Measurements from ENCODE around the gene SSH2.
"Not testable (repeated sequence)": the region's sequence is repeated elsewhere in the genome, so short reads cannot be mapped to it uniquely, and the experiment has no call there.

SSH2 gene

DNA sequence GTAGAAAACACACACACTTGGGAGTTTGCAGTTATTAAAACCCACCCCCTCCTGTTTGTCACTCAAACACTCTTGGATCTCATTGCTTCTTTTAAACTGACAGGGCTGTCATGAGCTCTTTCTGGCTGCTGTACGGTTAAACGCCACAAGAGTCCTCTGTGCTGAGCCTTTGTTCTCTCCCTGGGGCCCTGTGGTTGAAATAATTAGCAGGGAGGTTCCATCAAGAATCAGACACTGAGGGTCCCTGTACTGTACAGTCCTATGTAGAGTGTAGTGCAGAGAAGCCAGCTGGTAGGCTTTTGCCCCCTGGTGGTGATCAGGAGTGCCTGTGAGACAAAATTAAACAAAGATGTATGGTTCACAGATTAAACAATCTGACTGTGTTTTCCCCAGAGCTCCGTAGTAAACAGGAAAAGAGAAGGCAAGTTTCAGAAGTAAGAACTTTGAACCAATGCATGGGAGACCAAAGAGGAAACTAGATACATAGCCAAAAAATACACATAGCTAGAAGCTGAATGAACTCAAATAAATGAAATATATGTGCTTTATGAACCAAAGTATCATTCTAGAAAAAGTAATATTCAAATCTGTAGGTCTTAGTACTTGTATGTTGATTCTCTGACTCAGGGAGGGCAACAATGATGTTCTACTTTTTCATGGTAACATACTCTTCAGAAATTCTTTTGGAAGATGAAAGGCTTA lies 1.4 kb upstream of the SSH2 start:
- peak in 54 of 56 donors; percentile 3 to 94 (median 69) for DNase-seq

DNA sequence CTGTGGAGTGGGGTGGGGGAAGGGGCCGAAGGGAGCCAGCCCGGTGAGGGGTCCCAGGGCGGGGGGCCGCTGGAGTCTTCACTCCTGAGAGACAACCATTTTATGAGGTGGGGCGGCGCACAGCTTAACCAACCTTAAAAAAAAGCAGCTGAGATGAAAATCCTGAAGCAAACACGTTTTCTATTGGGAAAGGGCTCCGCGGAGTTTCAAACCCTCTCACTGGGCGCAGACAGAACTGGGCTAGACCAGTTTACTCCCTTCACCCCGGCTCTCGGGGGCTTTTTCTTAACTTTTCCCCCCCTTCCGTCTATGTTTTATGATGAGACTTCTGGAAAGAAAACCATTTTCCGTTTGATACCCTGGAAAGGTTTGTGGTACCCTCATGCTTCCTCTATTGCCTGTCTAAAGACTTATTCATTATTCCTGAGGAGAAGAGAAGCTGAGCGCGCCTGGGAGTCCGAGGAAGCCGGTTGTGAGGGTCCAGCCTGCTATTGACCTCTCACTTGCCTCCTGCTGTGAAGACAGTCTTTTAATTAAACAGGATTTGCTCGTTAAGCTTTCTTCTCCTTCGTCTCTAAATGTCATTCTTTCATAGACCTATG lies 482 bp upstream of the SSH2 start:
- peak in 17 of 56 donors; percentile 10 to 64 (median 33) for DNase-seq

DNA sequence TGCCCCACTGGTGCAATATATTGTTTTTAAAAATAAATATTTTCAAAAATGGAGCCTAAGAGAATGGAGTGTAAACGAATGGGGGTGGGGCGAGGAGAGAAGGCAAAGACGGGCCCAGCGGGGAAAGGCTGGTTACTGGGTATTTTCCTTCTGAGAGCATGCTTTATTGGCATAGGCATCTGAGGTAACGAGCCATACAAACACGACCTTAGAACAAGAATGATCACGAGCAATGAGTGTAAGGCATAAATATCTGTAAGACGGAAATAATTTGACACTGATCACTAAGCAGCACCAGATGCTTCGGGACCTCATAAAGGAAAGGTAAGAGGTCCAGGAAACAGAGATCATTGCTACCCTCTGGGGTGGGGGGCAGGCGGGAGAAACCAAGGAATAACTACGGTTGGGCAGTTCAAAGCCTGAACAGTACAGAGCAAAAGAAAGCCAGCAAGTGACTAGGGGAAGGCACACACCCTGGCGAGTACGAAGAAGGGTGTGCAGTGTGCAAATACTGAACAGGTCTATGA lies 959 bp downstream of the SSH2 start:
- DNase-seq: peak in 13 of 56 donors; percentile 4 to 72 (median 31)

DNA sequence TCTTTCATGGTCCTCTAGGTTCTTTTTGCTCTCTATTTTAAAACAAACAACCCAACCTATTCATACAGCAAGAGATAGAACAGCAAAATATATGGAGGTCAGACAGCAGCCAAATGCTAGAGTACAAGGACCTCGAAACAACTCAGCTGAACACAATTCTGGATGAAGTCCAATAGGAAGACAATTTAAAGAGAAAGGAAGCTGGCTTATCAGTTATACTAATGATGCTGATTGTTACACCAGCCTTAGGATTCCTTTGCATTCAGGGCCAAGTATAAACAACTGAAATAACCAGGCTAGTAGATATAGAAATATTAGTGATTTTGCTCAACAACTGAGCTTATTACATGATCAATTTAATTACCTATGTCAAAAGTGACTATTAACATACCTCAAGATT lies 2.5 kb downstream of the SSH2 start:
- no peak for DNase-seq

DNA sequence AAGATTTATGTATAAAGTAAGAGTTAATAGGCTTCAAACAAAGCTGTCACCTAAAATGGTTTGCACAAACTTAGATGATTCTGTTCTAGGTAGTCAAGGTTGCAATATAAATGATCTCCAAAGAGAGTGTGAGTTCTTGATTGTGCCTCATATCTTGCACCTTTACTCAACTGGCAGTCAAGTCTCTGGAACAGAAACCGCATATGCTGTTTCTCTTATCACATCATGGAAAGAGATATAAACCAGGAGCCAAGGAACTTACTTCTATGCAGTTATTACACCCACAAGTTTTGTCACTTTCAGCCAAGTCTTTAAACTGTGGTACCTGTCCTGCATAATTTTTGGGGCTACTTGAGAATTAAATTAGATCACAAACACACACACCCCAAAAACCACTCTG lies 5.2 kb downstream of the SSH2 start:
- DNase-seq: no peak

DNA sequence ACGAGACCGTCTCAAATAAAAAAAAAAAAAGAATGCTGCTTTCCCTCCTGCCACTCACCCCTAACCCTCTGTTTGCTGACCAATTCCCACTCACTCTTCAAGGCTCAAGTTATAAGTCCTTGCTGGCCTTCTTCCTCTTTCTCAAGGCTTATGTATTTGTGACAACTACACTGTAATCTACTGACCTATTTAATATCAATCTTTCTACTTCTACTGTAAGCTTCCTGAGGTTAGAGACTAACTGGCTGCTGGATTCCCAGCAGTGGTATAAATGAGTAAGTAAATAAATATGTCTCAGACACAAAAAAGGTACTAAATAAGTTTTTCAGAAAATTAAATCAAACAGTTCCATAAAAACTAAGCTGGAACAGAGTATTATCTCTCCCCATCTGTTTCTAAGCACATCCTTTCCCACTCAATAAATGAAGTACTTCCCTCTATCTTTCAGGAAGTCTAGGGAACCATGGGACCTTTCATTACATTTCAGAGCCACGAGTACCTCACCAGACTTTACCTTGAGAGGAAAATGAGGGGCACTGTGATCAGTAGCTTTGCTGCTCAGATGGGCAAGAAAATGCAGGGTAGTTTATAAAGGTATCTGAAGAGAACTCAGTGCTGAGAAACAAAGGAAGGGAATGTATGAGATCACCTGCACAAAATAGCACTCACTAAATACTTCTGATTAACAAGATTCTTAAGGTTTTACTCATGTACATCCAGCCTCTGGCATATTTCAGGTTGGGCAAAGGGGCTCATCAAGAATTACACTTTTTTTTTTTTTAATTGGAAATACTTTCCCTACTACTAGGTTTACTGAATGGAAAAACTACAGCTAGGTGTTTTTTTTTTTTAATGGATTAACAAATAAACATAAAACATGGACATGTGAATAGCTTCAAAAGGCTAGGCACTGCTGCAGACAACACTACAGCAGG lies 10.8 kb downstream of the SSH2 start:
- no peak for DNase-seq

GRCh38 chr17:29918016-29918415 lies 12.0 kb downstream of the SSH2 start:
- DNase-seq: no peak

DNA sequence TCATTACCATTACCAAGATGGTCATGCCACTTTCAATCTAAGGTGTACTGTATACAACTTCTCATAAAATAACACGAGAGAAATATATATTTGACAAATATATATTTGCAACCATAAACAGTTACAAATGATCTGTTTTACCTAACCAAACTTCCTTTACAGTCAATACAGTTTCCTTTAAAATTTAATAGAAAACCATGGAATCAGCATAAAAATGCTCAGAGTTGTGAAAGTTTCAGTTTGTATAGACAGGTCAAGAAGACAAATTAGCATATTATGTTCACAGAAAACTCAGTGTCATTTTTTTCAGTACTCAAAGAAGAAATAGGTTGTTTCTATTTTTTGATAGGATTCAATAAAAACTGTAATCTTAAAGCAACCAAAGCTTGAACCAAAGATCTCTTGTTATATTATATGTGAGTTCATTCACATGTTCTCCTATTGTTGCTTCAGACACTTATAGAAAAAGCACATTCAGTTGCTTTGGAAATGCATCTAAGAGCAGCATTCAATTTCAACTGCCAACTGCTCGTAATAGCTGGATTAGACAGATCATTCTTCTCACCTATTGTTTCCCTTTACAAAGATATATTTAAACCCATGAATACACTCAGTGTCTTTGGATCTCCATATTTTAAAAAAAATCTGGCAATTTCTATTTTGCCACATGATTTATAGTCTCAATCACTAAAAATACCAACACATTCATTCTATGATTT lies 15.1 kb downstream of the SSH2 start:
- DNase-seq: no peak

DNA sequence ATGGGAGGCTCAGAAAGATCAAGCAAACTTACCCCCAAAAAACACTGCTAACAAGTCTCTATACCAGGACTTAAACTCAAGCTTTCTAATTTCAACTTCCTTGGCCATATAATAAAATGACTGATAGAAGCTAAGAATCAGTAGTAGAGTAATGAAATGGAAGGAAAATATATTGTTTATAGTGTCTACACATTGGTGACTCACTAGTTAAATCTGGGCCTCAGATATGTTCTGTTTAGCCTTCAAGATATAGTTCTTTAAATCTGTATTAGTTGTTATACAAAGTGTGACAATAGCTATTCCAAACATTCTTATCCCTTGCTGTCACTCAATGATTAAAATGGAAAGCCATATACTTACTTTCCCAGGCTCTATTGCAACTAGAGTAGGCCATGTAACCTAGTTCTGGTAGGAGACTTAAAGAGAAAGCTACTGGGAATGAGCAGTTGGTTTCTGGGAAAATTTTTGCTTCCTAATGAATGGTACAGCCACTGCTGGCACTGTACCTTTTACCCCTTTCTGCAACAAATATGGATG lies 18.3 kb downstream of the SSH2 start:
- DNase-seq: no peak

DNA sequence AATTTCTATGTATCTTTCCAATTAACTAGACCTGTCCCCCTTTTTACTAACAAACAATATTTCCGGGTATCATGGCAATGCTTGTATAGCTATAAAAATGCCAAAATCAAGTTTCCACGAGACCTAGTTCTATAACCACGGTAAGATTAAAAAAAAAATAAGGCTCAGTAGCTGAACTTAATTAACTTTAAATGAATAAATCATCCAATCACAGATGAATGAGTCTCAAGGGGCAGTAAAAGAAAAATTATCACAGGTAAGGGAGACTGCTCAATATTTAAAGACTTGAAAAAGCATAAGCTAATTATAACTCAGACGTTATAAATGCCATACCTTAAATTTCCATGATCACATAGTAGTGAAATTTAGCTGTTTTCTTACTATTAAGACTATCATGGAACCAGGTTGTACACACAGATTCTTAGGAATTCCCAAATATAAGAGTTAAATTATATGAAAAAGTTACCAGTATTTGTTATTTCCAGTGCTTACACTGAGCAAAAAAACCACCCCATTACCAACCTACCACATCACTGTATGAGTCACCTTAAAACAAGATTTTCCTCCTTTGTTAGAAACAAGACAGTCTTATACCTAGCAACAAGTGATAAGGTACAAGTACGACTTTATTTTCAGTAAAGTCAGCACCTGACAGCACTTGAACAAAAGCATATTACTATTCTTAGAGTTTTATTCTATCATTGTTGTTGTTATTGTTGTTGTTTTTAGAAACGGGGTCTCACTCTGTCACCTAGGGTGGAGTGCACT lies 20.6 kb downstream of the SSH2 start:
- DNase-seq: no peak

DNA sequence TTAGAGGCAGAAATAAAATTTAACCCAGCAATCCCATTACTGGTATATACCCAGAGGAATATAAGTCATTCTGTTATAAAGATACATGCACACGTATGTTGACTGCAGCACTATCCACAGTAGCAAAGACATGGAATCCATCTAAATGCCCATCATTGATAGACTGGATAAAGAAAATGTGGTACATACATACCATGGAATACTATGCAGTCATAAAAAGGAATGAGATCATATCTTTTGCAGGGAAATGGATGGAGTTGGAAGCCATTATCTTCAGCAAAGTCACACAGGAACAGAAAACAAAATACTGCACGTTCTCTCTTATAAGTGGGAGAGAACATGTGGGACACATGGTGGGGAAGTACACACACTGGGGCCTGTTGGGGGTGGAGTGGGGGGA lies 23.1 kb downstream of the SSH2 start:
- no peak for DNase-seq

- DNase-seq: no peak
These were observed 24.2 kb downstream of the SSH2 start for GRCh38 chr17:29905879-29906167.

DNA sequence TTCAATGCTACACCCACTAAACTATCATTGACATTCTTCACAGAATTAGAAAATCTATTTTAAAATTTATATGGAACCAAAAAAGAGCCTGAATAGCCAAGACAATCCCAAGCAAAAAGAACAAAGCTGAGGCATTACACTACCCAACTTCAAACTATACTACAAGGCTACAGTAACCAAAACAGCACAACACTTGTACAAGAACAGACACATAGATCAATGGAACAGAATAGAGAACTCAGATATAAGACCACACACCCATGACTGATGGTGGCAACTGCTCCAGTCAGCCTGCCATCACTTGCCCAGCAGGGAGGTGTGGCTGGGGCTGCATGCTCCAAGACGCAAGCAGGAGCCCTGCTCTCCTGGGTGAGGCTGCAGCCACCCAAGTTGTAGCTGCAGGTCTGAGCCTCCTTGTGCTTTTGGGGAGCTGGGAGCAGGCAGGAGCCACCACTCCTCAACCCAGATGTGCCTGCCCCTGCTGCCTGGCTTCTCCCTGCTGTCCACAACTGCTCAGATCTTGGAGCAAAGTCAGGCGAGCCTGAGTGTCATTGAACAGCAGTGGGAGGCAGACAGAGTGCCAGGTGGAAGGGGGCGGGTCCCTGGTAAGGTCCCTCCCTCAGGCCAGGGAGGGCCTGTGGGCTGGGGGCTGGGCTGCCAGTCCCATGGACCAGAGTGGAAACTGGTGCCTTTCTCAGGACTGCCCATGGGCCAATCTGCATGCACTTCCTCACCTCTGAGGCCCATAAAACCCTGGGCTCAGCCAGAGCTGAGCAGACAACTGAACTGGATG lies 24.7 kb downstream of the SSH2 start:
- no peak for DNase-seq

GRCh38 chr17:29903471-29903870 lies 26.6 kb downstream of the SSH2 start:
- DNase-seq: no peak

- not testable (repeated sequence) for DNase-seq
These were observed 32.9 kb downstream of the SSH2 start for GRCh38 chr17:29897136-29897535.

GRCh38 chr17:29892201-29892600 lies 37.8 kb downstream of the SSH2 start:
- DNase-seq: no peak

- DNase-seq: no peak
These were observed 38.9 kb downstream of the SSH2 start for GRCh38 chr17:29891131-29891530.

DNA sequence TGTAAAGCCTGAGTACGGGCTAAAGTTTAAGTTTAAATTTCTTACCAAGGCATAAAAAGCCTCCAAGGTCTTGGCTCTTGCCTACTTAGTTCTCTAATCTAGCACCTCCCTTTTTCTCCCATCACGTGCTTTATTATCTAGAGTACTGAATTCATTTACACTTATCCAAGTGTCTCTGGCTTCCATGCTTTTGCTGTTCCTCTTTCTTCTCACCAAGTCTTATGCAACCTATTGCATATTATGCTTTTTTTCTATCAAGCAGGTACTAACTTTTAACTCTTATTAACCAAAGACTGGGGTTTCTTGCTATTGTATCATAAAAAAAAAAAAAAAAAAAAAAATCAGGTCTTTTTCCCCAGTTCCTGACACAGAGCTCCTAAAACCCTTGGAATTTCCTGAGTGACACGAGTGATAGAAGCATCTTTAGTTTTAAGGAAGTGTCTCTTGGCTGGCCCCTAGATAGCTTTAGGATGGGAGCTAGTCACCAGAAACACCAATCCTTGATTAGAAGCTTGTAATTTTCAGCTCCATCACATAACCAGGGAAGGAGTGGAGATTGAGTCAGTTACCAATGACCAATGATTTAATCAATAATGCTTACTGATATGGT lies 44.9 kb downstream of the SSH2 start:
- no peak for DNase-seq

DNA sequence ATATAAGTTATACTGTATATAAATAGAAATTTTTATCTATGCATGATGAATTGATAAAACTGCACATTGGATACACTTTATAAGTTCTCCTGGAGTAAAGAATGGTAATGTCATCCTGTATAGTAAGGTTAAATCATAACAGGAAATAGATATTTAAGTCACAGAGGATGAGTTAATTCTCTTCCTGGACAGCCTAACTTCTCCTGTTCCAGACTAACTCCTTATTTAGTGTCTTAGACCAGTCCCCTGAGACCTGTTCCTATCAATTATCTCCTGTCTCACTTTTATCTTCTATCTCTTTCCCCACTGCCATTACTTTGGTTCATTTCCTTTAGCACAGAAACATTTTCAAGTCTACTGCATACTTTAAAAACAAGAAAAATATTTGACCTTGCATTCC lies 46.5 kb downstream of the SSH2 start:
- DNase-seq: no peak

Measured in amygdala (tissue), 56 donors.